GM18873 (cell line): ENCODE data around the gene NOL7.

Experiments
- ATAC-seq: cut with Tn5 transposase; IDR thresholded peaks from one replicate; pipeline ENCODE4 v1.9.1; 2021; ENCODE audit warnings: mild to moderate bottlenecking, moderate library complexity, moderate number of reproducible peaks; ENCODE audit not compliant: unreplicated experiment, low FRiP score

Gene NOL7

GRCh38 chr6:13648850-13649249, 33.7 kb downstream of the NOL7 start:
- ATAC-seq, result no peak

DNA sequence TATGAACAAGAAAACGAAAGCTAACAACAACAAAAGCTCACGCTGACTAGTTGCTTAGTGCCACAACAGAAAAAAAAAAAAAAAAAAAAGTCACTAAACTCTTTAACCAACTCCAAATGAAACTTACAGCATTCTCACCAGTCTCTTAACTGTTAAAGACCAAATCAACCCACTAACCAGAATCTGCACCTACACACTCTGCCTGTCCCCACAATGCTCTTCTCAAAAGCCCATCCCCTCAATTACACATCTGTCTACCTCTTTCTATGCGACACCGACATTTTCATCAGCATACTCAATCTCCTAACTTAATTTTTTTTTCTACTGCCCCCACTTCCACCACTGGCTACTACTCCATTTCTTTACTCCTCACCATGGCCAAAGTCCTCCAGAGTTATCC, 34.3 kb downstream of the NOL7 start:
- no peak for ATAC-seq

DNA sequence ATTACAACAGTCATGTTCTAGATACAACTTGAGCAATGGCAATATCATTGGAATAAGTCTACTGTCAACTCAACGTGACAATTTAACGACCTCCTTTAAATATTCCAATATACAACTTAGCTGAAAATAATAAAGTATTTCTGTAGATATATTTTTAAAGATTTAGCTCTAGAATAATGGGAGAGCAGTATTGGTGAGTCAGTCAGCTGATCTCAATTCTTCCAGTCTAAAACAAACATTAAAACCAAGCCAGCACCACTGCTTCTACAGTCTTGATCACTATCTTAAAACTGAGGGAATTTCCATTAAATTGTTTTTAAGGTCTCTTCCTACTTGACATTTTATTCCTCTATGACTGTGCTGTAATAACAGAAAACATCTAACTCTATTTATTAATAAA, 38.2 kb downstream of the NOL7 start:
- no peak for ATAC-seq

DNA sequence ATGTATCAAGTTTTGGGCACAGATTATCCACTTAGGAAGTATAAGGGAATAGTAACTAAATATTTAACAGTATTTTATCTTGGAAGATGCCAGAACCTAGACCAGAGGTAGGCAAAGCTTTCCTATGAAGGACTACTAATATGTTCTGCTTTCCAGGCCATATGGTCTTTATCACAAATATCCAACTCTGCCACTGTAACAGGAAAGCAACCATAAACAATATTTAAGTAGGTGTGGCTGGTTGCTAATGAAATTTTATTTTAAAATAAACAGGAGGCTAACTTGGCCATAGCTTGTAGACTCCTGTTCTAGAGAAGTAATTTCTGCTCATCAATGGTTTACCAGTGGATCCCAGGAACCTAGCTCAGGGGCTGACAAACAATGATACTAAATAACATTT, 39.4 kb downstream of the NOL7 start:
- no peak for ATAC-seq

GRCh38 chr6:13655700-13656099, 40.6 kb downstream of the NOL7 start:
- no peak for ATAC-seq

DNA sequence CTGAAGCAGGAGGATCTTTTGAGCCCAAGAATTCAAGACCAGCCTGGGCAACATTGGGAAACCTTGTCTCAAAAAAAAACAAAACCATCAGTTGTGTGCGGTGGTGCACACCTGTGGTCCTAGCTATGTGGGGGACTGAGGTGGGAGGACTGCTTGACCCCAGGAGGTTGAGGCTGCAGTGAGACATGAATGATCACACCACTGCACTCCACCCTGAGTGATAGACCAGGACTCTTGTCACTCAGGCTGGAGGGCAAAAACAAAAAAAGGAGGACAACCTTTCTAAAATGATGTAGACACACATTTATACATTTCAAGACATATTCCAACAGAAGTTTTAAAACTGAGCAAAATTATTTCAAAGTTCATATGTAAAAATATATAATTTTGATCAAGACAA, 45.1 kb downstream of the NOL7 start:
- no peak for ATAC-seq

GRCh38 chr6:13660893-13661292, 45.8 kb downstream of the NOL7 start:
- ATAC-seq, result no peak

- no peak for ATAC-seq
Observed at GRCh38 chr6:13661647-13662046, 46.5 kb downstream of the NOL7 start.

GRCh38 chr6:13662651-13663334, 47.7 kb downstream of the NOL7 start:
- ATAC-seq, result no peak

GRCh38 chr6:13663986-13664385, 48.9 kb downstream of the NOL7 start:
- no peak for ATAC-seq

DNA sequence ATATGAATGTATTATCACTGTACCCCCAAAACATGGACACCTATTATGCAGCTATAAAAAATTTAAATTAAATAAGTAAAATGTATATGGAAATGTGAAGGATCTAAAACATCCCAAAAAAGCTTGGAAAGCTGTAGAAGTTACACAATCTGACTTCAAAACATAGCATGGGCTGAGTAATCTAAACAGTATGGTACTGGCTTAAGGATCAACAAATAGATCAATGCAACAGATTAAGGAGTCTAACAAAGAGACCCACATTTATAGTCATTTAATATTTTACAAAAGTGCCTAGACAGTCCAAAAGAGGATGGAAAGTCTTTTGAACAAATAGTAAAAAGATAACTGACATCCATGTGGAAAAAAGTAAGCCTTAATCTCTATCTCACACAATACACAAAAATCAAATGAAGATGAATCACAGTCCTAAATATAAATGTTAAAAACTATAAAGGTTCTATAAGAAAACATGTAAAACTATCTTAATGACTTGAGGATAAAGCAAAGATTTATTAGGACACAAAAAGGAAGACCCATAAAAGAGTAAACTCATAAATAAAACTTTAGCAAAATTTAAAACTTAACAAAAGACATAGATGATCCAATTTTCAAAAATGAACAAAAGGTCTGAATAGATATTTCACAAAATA, 49.7 kb downstream of the NOL7 start:
- ATAC-seq, result no peak

- no peak for ATAC-seq
Observed at GRCh38 chr6:13666194-13667105, 51.3 kb downstream of the NOL7 start.

GRCh38 chr6:13667655-13668054, 52.5 kb downstream of the NOL7 start:
- no peak for ATAC-seq

DNA sequence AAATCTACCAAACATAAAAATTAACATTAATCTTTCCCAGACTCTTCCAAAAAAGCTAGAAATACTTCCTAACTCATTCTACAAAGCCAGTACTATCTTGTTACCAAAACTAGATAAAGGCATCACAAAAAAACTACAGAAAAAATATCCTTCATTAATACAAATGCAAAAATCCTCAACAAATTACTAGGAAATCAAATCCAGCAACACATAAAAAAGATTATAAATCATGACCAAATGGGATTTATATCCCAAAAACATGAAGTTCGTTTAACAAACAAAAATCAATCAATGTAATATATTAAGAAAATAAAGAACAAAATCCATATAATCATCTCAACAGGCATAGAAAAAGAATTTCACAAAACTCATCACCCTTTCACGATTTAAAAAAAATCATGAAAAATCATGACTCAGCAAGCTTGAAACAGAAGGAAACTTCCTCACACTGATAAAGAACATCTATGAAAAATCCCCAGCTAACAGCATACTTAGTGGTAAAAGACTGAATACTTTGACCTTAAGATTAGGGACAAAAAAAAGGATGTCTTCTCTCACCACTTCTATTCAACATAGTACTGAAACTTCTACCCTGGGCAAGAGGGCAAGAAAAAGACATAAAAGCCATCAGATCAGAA, 53.3 kb downstream of the NOL7 start:
- no peak for ATAC-seq

- no peak for ATAC-seq
Observed at GRCh38 chr6:13669476-13669875, 54.3 kb downstream of the NOL7 start.
